ENCODE measurements around the gene PDE4D. TPM values are rescaled to one million over a fixed set of nuclear protein-coding genes. Genes with fewer than 3 reads are reported as not detected.

The PDE4D gene
- total and polyA plus RNA-seq, 2 experiments from 2014 or later, result 4.3 to 9.7 TPM

DNA sequence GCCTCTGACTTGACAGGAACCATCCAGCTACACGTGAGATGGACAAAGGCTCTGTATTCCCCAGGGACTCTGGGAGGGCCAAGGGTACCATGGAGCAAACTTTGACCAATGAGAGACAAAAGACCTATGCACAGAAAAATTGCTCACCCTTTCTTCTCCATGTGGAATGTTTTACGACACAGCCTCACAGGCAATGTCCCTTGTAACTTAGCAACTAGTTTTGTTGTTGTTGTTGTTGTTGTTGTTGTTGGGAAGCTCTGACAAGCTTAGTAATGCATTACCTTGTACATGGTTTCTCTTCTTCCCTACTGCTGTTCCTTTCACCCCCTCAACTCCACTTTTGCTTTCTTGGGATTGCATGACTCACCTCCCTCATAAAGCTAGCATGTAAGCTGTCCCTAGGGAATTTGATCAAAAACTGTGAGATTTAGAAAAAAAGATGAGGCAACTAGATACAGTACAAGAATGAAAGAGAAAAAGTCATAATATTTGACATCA lies 759.7 kb downstream of the PDE4D start:
- H3K36me3 ChIP-seq (ENCODE audit: low read depth), result no peaks in the 10 kb centered on the region
- no peak overlapping the region for H3K27ac ChIP-seq
- H3K4me3 ChIP-seq, result no peak overlapping the region
- no peaks in the 10 kb centered on the region for H3K27me3 ChIP-seq (replicated peaks; ENCODE audit: insufficient read depth)
- peaks cover 13% of the 10 kb centered on the region for H3K4me1 ChIP-seq (ENCODE audit: insufficient read depth)
- H3K9ac ChIP-seq, result no peak overlapping the region
- TF ChIP-seq EZH2 (IDR thresholded peaks at IDR 0.05; ENCODE audit: insufficient read depth, poor library complexity, severe bottlenecking) (no peak), EZH2phosphoT487 (IDR thresholded peaks at IDR 0.05; ENCODE audit: insufficient read depth, low read depth) (0 out of 2 replicates have a peak, but pooled peaks have one; percentile 30)
- peak; percentile 98 for DNase-seq
- 42 to 43% methylated on average over 2 of the region's 2 CpGs for WGBS, 2 experiments (ENCODE audit: low coverage in 1 of 2, low lambda C conversion rate in 2 of 2, missing lambda C conversion rate in 2 of 2)
- in situ Hi-C loops (cut with MboI), result no loop called here
- peaks cover 4% of the 10 kb centered on the region; the same call in 1 of the 2 replicates for H3F3A ChIP-seq (ENCODE audit: insufficient read depth)
- no peaks in the 10 kb centered on the region for H3K79me2 ChIP-seq (ENCODE audit: insufficient read depth)
- no peaks in the 10 kb centered on the region for H3K9me3 ChIP-seq (ENCODE audit: low read depth)
- peak overlapping the region; percentile 34 for H3K4me2 ChIP-seq (ENCODE audit: unreplicated experiment)
- H4K20me1 ChIP-seq (ENCODE audit: insufficient read depth), result no peaks in the 10 kb centered on the region
- H3K9me2 ChIP-seq (ENCODE audit: insufficient read depth), result no peaks in the 10 kb centered on the region
- H2AFZ ChIP-seq, result no peak overlapping the region

DNA sequence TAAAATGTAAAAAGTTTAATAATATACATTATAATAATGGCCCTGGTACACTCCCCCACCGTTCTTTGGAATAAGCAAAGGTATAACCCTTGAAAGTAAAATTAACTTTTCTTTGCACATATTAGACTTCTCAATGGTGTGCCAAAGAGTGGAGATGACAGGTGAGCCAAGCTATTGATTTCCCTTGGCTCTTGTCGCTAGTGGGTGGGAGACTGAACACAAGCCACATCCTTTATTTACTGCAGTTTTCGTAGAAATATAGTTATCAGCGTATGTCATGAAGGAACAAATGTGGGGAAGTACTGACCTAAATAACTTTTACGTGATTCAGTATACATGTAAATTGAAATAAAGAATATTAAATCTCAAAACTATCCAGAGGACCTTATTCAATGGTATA lies 761.4 kb downstream of the PDE4D start:
- 93 to 97% methylated on average over 5 of the region's 5 CpGs for WGBS, 2 experiments (ENCODE audit: low coverage in 1 of 2, low lambda C conversion rate in 2 of 2, missing lambda C conversion rate in 2 of 2)
- TF ChIP-seq EZH2 (IDR thresholded peaks at IDR 0.05; ENCODE audit: insufficient read depth, poor library complexity, severe bottlenecking), result no peak
- no peak for TF ChIP-seq EZH2phosphoT487 (IDR thresholded peaks at IDR 0.05; ENCODE audit: insufficient read depth, low read depth)
- in situ Hi-C loops (cut with MboI), result no loop called here

DNA sequence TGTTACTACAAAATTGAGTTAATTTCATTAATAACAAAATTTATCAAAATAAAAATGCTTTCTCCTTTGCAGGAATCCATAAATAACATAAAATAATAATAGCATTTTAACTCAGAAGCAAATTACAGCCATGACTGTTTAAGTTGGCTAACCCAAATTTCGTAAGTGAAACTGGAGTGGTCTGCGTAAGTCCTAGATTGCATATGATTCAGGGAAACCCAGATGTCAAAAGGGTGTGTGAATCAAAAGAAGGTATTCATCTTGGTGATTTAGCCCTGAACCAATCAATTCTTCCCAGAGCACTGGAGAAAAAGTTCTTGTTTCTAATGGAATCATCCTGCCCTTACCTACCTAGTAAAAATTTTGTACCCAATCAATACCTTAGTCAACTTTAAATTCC lies 763.1 kb downstream of the PDE4D start:
- H3K9ac ChIP-seq, result no peak overlapping the region
- no peak overlapping the region for H2AFZ ChIP-seq
- no peak overlapping the region for H3K4me3 ChIP-seq
- no peak overlapping the region for H3K27ac ChIP-seq
- peaks cover 14% of the 10 kb centered on the region; the same call in 1 of the 2 replicates for H3F3A ChIP-seq (ENCODE audit: insufficient read depth)
- in situ Hi-C loops (cut with MboI), result no loop called here
- no peaks in the 10 kb centered on the region for H3K36me3 ChIP-seq (ENCODE audit: low read depth)
- DNase-seq, result peak; percentile 50
- no peak for TF ChIP-seq EZH2phosphoT487 (IDR thresholded peaks at IDR 0.05; ENCODE audit: insufficient read depth, low read depth)
- no peak for TF ChIP-seq EZH2 (IDR thresholded peaks at IDR 0.05; ENCODE audit: insufficient read depth, poor library complexity, severe bottlenecking)
- WGBS, 2 experiments (ENCODE audit: low coverage in 1 of 2, low lambda C conversion rate in 2 of 2, missing lambda C conversion rate in 2 of 2), result 73 to 81% methylated on average over 2 of the region's 2 CpGs
- peaks cover 43% of the 10 kb centered on the region for H3K4me1 ChIP-seq (ENCODE audit: insufficient read depth)
- H3K79me2 ChIP-seq (ENCODE audit: insufficient read depth), result no peaks in the 10 kb centered on the region
- H3K9me3 ChIP-seq (ENCODE audit: low read depth), result no peaks in the 10 kb centered on the region
- H3K27me3 ChIP-seq (replicated peaks; ENCODE audit: insufficient read depth), result no peaks in the 10 kb centered on the region
- H4K20me1 ChIP-seq (ENCODE audit: insufficient read depth), result no peaks in the 10 kb centered on the region
- H3K4me2 ChIP-seq (ENCODE audit: unreplicated experiment), result no peak overlapping the region
- H3K9me2 ChIP-seq (ENCODE audit: insufficient read depth), result no peaks in the 10 kb centered on the region

More for the DNA sequence above, 761.4 kb downstream of the PDE4D start:
- H3F3A ChIP-seq (ENCODE audit: insufficient read depth), result peaks cover 6% of the 10 kb centered on the region; the same call in 1 of the 2 replicates
- H3K4me2 ChIP-seq (ENCODE audit: unreplicated experiment), result no peak overlapping the region
- H3K79me2 ChIP-seq (ENCODE audit: insufficient read depth), result no peaks in the 10 kb centered on the region
- no peaks in the 10 kb centered on the region for H3K27me3 ChIP-seq (replicated peaks; ENCODE audit: insufficient read depth)
- H3K9me3 ChIP-seq (ENCODE audit: low read depth), result no peaks in the 10 kb centered on the region
- DNase-seq, result no peak
- H3K27ac ChIP-seq, result no peak overlapping the region
- H3K4me3 ChIP-seq, result no peak overlapping the region
- no peaks in the 10 kb centered on the region for H4K20me1 ChIP-seq (ENCODE audit: insufficient read depth)
- no peak overlapping the region for H3K9ac ChIP-seq
- H2AFZ ChIP-seq, result no peak overlapping the region
- H3K36me3 ChIP-seq (ENCODE audit: low read depth), result no peaks in the 10 kb centered on the region
- H3K9me2 ChIP-seq (ENCODE audit: insufficient read depth), result no peaks in the 10 kb centered on the region
- peaks cover 26% of the 10 kb centered on the region for H3K4me1 ChIP-seq (ENCODE audit: insufficient read depth)

DNA sequence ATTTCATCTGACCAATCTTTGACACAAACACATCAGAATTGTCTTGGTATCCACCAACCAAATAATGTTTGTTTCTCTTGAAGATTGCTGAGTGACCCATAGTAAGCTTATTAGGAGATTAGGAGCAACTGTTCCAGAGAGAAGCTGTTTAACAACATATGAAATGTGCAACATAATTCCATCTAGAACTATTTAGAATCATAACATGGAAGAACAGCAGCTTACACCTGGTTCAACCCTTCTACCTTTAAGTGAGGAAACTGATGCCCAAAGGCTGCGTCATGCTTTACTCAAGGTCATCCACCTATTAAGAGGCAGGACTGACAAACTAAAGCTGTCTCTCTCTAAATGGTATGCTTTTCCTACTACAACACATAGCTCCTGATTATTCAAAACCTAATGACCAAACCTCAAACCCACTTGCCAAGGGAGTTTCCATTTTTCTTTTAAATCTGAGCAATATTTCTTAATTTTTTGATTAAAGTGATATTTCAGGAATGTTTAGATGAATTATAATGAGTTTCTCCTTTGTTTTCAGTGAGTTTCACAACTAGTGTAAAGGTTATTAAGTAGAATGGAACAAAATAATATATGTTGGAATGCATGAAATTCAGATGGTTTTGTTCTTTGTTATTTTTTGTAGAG lies 764.8 kb downstream of the PDE4D start:
- in situ Hi-C loops (cut with MboI), result no loop called here

More for the DNA sequence above, 764.8 kb downstream of the PDE4D start:
- Histone ChIP-seq H3K9me2 (ENCODE audit: insufficient read depth) (no peaks in the 10 kb centered on the region), H3K9ac (no peak overlapping the region), H3K9me3 (ENCODE audit: low read depth) (no peaks in the 10 kb centered on the region), H3K79me2 (ENCODE audit: insufficient read depth) (no peaks in the 10 kb centered on the region), H2AFZ (0 out of 2 replicates have a peak overlapping the region, but pooled peaks have one; percentile 6), H3K4me2 (ENCODE audit: unreplicated experiment) (no peak overlapping the region), H3K27ac (0 out of 2 replicates have a peak overlapping the region, but pooled peaks have one; percentile 1), H3K4me1 (ENCODE audit: insufficient read depth) (peaks cover 39% of the 10 kb centered on the region), H3K27me3 (replicated peaks; ENCODE audit: insufficient read depth) (no peaks in the 10 kb centered on the region), H3K4me3 (no peak overlapping the region), H4K20me1 (ENCODE audit: insufficient read depth) (no peaks in the 10 kb centered on the region), H3F3A (ENCODE audit: insufficient read depth) (peaks cover 10% of the 10 kb centered on the region; the same call in 1 of the 2 replicates), H3K36me3 (ENCODE audit: low read depth) (no peaks in the 10 kb centered on the region)
- WGBS, 2 experiments (ENCODE audit: low coverage in 1 of 2, low lambda C conversion rate in 2 of 2, missing lambda C conversion rate in 2 of 2), result 96 to 97% methylated on average over 1 of the region's 1 CpG
- DNase-seq, result no peak
- TF ChIP-seq EZH2 (IDR thresholded peaks at IDR 0.05; ENCODE audit: insufficient read depth, poor library complexity, severe bottlenecking) (no peak), EZH2phosphoT487 (IDR thresholded peaks at IDR 0.05; ENCODE audit: insufficient read depth, low read depth) (no peak)

Data from GM23248 (cell line).